NT2/D1 (cell line): ENCODE measurements around the gene CYP27A1.

ENCODE experiments used
- DNase-seq: peaks from one replicate; pipeline ENCODE4 v3.0.0-alpha.2; 2011; ENCODE audit warnings: low read depth, low spot score
- H3K27me3 ChIP-seq: 2 replicates; pipeline ENCODE4 v1.6.0; 2011; ENCODE audit warnings: mild to moderate bottlenecking; ENCODE audit not compliant: insufficient read length, insufficient read depth
- H3K36me3 ChIP-seq: 2 replicates; pipeline ENCODE4 v1.6.1; 2011; ENCODE audit warnings: mild to moderate bottlenecking, low read length, mixed read lengths; ENCODE audit not compliant: insufficient read depth, insufficient read length
- H3K4me1 ChIP-seq: 2 replicates; pipeline ENCODE4 v1.5.1; 2011; ENCODE audit not compliant: insufficient read depth, insufficient read length
- H3K4me3 ChIP-seq: 2 replicates; pipeline ENCODE4 v1.5.1; 2011; ENCODE audit warnings: low read depth; ENCODE audit not compliant: insufficient read length
- H3K9ac ChIP-seq: 2 replicates; pipeline ENCODE4 v1.6.0; 2011; ENCODE audit warnings: low read depth; ENCODE audit not compliant: insufficient read length
- H3K9me3 ChIP-seq: 2 replicates; pipeline ENCODE4 v1.5.1; 2011; ENCODE audit warnings: mild to moderate bottlenecking, low read length; ENCODE audit not compliant: insufficient read depth
- SUZ12 ChIP-seq: IDR thresholded peaks from 2 replicates; pipeline ENCODE4 v1.6.1; 2011; ENCODE audit not compliant: insufficient read length, insufficient read depth; ENCODE audit errors: extremely low read depth
- YY1 ChIP-seq: IDR thresholded peaks from 2 replicates; pipeline ENCODE4 v1.6.1; 2011; ENCODE audit not compliant: insufficient read length, insufficient read depth
- ZNF274 ChIP-seq: IDR thresholded peaks from 2 replicates; pipeline ENCODE4 v1.6.1; 2011; ENCODE audit warnings: mild to moderate bottlenecking, low read depth, low read length

CYP27A1 gene

GRCh38 chr2:218819093-218819492 is 37.1 kb downstream of the CYP27A1 start:
- H3K4me3 ChIP-seq = no peak overlapping the region
- TF ChIP-seq YY1 = no peak
- TF ChIP-seq SUZ12 = no peak
- TF ChIP-seq ZNF274 = no peak
- H3K9me3 ChIP-seq = no peaks in the 10 kb centered on the region
- peaks cover 9% of the 10 kb centered on the region for H3K36me3 ChIP-seq
- H3K27me3 ChIP-seq = no peaks in the 10 kb centered on the region
- no peaks in the 10 kb centered on the region for H3K4me1 ChIP-seq
- H3K9ac ChIP-seq = no peak overlapping the region
- DNase-seq = no peak

GRCh38 chr2:218820746-218821369 is 38.9 kb downstream of the CYP27A1 start:
- no peaks in the 10 kb centered on the region for H3K27me3 ChIP-seq
- no peak for DNase-seq
- no peaks in the 10 kb centered on the region for H3K36me3 ChIP-seq
- H3K4me1 ChIP-seq = no peaks in the 10 kb centered on the region
- H3K9me3 ChIP-seq = no peaks in the 10 kb centered on the region
- TF ChIP-seq SUZ12 = no peak
- no peak for TF ChIP-seq ZNF274
- TF ChIP-seq YY1 = no peak
- H3K4me3 ChIP-seq = no peak overlapping the region
- H3K9ac ChIP-seq = no peak overlapping the region

DNA sequence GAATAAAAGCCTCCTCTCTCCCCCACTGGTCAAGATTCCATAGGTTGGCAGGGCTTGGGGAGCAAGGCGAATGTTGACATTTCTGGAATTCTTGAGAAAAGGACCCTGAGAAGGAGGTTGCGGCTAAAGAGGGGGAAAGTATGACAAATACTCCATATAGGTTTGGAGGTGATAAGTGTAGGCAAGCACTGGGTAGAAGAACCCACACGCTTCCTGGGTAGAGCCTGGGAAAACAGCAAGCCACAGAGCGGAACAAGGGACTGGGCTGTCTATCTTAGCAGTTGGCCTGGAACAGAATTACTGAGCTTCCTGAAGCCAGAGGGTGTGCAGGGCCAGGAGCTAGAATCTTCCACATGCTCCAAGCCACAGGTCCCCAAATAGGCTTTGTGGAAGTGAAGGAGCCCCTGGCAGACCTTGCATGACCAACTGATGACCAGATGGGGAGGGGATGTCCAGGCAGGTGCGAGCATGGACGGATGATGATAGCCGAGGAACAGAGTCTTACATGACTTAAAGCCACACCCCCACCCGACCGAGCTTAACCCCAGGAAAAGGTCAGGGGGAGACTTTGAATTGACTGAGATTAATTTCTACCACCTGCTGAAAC is 39.8 kb downstream of the CYP27A1 start:
- no peak overlapping the region for H3K9ac ChIP-seq
- H3K4me3 ChIP-seq = no peak overlapping the region
- TF ChIP-seq ZNF274 (no peak), YY1 (no peak), SUZ12 (no peak)
- no peaks in the 10 kb centered on the region for H3K36me3 ChIP-seq
- no peaks in the 10 kb centered on the region for H3K27me3 ChIP-seq
- no peaks in the 10 kb centered on the region for H3K9me3 ChIP-seq
- no peak for DNase-seq
- no peaks in the 10 kb centered on the region for H3K4me1 ChIP-seq

GRCh38 chr2:218822622-218823021 is 40.7 kb downstream of the CYP27A1 start:
- no peak for TF ChIP-seq YY1
- no peaks in the 10 kb centered on the region for H3K9me3 ChIP-seq
- no peak overlapping the region for H3K9ac ChIP-seq
- H3K4me3 ChIP-seq = no peak overlapping the region
- no peaks in the 10 kb centered on the region for H3K4me1 ChIP-seq
- no peaks in the 10 kb centered on the region for H3K36me3 ChIP-seq
- no peak for DNase-seq
- H3K27me3 ChIP-seq = no peaks in the 10 kb centered on the region

DNA sequence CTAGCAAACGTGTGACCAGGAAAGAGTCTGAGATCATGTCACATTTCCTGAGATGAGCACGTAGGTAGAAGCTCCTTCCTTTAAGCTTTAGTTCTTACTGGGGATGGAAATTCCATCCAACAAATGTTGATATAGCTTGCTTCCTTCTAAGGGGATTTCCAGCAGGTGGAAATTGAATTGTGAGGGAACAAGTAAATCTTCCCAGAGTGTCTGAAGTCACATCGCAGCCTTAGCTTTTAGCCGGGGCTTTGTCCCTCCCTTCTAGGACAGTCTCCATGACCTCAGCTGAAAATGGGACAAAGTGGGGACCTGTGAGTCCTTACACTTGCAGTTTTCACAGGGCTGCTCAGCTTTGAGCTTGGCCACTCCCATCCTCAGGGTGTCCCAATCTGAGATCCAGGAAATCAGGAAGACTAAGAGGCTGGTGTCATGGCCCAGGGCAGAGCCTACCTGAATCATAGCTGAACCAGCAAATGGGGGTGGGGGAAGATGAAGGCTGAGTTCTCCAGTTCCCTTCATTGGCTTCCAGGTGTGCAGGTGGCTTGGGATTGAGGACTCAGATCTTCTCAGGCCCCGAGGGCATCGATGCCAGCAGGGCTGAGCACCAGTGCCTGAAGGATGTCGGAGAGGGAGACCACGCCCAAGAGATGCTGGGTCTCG is 41.4 kb downstream of the CYP27A1 start:
- TF ChIP-seq ZNF274 (no peak), YY1 (no peak), SUZ12 (no peak)
- no peak overlapping the region for H3K4me3 ChIP-seq

GRCh38 chr2:218824004-218824403 is 42.1 kb downstream of the CYP27A1 start:
- H3K4me3 ChIP-seq = no peak overlapping the region
- H3K9ac ChIP-seq = no peak overlapping the region
- peaks cover 4% of the 10 kb centered on the region for H3K27me3 ChIP-seq
- TF ChIP-seq YY1 (no peak), ZNF274 (no peak), SUZ12 (no peak)
- DNase-seq = no peak
- no peaks in the 10 kb centered on the region for H3K4me1 ChIP-seq
- no peaks in the 10 kb centered on the region for H3K9me3 ChIP-seq
- H3K36me3 ChIP-seq = no peaks in the 10 kb centered on the region

More for the DNA sequence above, 41.4 kb downstream of the CYP27A1 start:
- no peak overlapping the region for H3K9ac ChIP-seq
- no peaks in the 10 kb centered on the region for H3K4me1 ChIP-seq
- H3K27me3 ChIP-seq = peaks cover 4% of the 10 kb centered on the region
- H3K36me3 ChIP-seq = no peaks in the 10 kb centered on the region
- no peak for DNase-seq
- no peaks in the 10 kb centered on the region for H3K9me3 ChIP-seq

DNA sequence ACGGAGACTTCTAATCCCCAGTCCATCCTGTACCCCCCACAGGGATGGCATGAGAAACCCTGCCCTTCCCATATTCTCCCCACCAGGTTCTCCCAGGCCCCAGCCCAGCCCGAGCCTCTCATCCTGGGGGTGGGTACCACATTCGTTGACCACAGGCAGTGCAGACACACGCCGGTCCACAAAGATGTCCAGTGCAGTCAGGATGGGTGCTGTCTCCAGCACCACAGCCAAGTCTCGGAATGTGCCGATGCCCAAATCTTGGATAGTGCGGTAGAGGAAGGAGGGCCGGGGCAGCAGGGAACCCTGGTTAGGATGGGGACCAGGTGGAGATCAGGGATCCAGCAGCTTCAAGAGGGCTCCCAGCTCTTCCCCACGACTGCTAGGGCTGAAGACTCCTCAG is 44.8 kb downstream of the CYP27A1 start:
- TF ChIP-seq ZNF274 (no peak), YY1 (no peak), SUZ12 (no peak)
- Histone ChIP-seq H3K36me3 (no peaks in the 10 kb centered on the region), H3K4me3 (no peak overlapping the region), H3K4me1 (peaks cover 3% of the 10 kb centered on the region), H3K27me3 (peaks cover 4% of the 10 kb centered on the region), H3K9ac (no peak overlapping the region), H3K9me3 (no peaks in the 10 kb centered on the region)
- DNase-seq = no peak
